CD4-positive, alpha-beta T cell treated with Interleukin-4 for 4 hours (primary cell): ENCODE results near the gene FAF1.

Experiments used
- DNase-seq: peaks from one replicate; pipeline ENCODE4 v3.0.0-alpha.2; 2020

FAF1 gene

DNA sequence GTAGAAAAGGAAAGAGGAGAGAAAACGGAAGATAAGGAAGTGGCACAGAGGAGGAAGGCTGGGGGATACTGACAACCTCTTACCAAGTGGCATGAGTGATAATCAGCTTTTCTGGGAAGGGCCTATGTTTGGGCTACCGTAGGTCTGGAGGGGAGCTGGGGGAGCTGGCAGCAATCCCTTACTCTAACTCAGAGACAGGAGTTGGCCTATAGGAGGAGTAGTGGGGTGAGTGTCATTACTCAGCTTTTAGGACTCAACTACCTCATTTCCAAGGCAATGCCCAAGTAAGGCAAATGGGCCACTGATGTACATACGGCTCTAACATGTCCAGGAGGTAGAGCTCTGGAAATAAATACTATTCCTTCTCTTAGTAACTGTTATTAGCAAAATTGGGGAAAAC is 488.1 kb downstream of the FAF1 start:
- DNase-seq = no peak

DNA sequence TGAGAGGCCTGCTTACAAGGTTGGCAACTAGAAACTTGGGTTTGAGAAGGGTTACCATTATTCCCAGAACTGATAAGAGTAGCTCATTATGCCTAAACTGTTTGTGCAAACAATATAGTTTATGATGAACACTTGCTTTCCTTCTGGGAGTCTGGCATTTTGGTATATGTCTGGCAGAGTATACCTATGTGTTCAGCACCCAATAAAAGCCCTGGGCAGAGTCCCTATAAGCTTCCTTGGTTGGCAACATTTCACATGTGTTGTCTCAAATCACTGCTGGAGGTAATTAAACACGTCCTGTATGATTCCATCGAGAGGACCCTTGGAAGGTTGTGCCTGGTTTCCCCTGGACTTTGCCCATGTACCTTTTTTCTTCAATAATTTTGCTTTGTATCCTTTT is 497.1 kb downstream of the FAF1 start:
- no peak for DNase-seq

DNA sequence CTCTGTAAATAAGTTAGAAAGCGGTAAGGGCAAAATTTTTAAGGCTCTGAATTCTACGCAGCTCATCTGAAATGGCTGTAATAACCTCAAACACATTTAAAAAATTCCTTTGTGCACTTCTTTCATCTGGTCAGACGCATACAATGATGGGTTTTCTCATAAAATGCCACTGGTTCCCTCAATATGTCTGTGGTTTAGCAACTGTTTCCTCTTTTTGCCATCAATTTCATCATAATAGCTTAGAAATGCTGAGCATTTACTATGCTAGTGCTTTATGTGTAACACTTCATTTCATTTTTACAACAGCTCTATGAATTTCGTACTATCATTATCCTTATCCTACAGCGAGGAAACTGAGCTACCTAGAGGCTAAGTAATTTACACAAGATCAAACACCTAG is 501.6 kb downstream of the FAF1 start:
- no peak for DNase-seq

DNA sequence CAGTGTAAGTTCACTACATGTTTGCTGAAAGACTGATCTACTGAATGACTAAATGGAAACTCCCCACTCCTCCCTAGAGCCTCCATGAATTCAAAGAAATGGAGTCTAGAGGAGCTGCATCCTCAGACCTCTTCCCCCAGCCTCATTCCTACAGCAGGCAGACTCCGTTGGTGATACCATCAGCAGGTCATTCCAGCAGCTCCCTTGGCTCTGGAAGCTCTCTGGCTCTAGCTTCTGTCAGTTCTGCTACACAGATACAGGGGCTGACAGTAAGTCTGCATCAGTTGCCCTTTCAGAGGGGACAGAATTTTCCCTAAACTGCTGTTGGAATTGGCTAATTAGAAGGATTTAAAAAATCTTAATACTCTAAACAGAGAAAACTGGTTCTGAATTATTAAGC is 505.2 kb downstream of the FAF1 start:
- DNase-seq = no peak

DNA sequence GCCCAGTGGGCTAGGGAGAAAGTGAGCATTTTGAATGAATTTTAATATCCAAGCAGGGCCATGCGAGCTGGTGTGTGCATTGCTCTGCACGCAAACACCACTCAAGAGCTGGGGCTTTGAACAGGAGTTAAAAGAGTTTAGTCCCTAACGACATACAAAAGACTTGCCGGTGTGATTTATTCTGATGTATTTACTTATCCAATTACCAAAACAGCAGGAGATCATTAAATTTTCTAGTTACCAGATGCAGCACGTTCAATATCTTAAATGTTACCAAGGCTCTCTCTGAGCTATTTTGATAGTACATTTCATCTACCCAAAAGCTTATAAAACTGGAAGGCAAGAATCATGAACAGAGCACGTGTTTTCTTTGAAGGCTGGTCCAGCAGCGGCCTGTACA is 506.8 kb downstream of the FAF1 start:
- no peak for DNase-seq

DNA sequence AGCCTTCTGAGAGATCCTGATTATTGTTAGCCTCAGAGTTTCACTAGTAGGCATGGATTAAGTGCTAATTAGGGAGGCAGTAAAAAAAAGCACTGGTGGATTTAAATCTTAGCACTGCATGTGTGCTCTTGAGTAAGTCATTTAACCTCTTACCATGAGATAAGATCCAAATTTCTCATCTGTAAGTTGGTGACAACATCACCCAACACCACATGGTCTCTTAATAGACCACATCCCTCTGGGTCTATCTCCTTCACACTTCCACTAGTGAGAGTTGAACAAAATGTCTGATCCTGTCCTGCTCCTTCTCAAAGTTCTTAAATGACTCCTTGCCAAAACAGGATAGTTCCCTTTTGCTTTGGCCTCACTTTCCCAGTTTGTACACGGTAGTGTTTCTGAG is 507.4 kb downstream of the FAF1 start:
- DNase-seq = no peak

DNA sequence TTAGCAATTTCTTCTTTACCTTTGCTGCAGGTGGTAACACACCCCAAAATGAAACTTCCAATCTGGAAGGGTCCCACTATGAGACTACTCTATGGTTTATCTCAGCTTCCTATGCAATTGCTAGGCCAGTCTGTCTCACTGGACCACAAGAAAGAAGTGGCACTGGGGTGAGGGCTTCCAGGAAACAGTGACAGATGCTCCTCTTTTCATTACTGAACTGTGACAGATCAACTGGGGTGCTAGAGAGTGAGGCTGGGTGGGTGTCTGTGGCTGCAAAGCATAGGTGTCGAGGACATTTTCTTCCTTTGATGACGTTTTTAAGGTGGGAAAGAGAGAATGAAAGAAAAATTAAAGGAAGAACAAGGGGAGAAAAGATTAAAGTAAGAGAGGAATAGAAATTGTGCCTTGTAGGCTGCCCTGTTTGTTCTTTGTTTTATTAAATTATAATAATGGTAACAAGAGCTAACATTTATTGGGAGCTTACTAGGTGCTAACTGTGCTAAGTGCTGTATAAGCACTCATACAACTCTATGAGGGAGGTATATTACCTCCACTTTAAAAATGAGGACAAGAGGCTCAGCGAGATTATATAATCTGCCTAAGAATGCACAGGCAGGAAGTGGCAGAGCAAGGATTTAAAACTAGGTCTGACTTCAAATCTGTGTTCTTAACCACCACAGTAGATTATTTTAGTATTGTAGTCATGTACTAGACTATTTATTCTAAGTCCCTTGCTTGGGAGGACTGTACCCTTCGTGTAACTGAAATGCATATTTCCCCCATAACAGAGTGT is 509.0 kb downstream of the FAF1 start:
- no peak for DNase-seq

DNA sequence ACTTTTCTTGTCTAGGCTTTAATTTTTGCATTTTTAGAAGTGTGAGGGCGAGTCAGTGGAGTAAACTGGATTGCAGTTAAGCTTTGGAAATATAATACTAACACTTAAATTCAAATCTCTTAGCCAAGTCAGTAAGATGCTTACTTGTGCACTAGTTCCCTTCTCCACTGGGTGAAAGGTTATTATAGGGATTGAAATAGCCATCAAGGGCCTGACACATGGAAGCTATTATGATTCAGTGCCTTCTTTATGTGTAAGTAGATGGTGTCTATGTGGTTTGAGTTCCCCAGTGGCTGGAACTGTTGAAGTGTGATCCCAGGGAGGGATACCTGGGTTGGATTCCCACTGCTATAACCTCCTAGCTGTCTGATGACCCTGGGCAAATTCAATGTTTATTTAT is 512.1 kb downstream of the FAF1 start:
- no peak for DNase-seq

DNA sequence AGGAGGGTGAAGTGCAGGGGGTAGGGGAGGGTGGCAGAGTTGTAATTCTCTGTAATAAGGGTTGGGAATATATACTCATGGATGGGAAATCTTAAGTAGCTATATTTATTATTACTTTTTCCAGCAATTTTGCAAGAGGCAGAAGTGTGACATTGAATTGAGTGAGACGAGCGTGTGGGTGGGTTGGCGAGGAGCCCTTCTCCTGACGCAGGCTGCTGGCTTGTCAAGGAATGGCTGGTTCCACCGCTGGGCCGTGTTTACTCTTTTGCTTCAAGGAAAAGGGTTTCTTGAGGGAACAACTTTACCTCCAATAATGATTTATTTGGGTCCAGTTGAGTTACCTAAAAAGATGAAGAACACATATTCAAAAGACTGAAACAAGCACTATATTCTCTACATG is 518.9 kb downstream of the FAF1 start:
- DNase-seq = no peak

DNA sequence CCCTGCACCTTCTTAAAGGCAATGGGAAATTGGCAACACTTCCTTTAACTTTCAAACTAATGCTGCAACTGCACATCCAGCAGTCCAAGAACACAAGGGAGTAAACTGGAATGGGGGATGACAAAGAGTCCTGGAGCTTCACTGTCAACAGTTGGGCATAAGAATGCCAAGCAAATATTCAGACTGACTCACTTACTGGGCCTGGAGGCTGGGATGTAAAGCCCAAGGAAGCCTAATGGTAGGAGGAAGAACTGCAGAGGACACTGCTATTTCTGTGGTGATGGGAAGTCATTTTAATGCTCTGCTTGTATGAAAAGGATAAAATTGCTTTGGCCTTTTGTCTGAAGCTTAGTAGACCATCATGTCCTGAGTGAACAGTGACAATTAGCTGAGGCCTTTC is 521.1 kb downstream of the FAF1 start:
- no peak for DNase-seq

DNA sequence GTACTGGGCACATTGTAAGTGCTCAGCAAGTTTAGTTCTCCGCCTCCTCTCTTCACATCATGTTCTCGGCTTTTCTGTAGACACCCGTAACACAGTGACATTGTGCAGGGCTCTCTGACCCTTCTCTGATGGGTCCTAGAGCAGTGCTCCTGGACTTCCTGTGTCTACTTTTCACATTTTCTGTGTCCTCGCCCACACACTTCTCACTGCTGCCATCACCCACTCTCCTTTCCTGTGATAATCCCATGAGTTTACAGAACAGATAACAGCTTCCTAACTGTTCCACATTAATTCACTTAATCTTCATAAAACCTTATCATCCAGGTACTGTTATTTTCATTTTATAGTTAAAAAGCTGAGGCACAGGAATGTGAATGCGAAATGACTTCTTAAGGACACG is 523.6 kb downstream of the FAF1 start:
- no peak for DNase-seq

DNA sequence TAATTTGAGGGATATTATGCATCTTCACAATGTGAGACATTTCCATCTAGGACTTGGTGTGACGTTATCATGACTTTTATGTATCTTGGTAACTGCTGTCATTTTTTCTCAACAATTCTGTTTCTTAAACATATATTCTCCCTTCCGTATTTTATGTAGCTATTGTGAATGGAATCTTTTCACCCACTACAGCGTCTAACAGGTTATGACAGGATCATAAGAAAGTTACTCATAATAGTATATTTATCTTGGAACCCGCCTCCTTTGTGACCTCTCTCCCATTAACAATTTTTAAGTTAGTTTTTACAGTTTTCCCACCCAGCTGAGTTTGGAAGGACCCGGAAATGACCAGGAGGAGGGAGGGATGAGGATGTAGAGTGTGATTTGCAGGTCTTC is 530.1 kb downstream of the FAF1 start:
- DNase-seq = no peak

DNA sequence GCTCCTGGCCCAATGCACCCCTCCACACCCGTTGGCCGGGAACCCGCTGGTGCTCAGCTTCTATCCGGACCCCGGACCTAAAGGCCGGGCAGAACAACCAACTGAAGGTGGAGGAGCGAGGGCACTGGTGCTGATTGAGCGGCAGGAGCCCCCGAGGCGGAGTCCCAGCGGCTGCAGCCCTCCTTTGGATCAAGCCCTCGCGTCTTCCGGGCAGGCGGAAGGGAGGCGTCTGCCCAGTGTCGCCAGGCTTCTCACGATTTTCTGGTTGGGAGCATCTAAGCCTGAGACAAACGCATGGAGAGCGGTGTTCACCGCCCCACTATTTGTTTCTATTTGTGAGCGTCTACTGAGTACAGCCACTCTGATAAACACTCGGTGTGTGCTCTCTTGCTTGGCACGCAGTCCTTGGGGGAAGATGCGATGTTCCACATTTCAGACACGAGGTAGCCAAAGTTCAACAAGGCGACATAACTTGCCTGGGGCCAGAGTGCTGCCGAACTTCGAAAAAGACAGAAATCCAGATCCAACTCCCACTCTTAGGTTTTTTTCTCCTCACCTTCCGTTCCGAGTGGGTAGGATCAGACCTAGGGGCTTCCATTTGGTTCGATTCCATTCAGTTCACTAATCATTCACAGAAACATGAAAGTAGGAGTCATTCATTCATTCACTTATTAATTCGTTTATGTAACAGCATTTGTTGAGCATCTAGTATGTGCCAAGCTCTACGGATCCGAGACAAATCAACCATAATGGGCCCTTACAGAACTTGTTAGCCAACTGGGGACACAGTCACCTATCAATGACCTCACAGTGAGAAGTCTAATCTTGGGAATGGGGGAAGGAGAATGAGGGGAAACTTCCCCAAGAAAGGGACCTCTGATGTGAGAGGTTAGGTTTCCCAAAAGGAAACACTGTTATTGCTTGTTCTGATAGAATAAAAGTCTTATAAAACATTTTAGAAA is 532.0 kb downstream of the FAF1 start:
- DNase-seq = no peak

DNA sequence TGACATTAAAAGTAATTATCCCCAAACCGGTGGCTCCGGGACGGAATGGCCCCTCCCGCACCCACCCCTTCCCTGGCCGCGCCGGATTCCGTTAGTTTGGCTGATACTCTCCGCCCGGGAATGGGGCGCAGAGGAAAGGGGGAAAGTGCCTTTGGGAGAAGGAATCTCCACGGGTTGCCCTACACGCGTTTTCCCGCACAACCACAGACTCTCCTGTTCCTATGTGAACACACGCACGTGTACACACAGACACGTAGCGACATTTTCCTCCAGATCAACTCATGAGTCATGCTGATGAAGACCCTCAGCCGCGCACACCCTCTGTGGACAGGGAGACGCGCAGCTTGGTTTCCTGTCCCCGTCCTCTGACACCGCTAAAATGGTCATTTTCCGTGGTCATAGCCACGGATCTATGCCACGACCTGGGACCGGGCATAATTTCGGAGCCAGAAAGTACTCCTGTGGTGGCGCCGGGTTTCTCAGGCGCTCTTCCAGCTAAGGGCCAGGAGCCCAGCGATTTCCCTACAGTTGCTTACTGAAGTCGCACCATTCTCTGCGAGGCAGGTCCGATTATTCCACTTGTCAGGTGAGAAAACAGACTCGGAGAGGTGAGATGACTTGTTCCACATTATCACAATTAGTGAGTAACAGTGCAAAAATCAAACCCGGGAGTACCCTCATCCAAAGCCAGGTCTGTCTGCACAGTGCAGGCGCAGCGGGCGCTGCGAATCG is 532.8 kb downstream of the FAF1 start:
- no peak for DNase-seq

DNA sequence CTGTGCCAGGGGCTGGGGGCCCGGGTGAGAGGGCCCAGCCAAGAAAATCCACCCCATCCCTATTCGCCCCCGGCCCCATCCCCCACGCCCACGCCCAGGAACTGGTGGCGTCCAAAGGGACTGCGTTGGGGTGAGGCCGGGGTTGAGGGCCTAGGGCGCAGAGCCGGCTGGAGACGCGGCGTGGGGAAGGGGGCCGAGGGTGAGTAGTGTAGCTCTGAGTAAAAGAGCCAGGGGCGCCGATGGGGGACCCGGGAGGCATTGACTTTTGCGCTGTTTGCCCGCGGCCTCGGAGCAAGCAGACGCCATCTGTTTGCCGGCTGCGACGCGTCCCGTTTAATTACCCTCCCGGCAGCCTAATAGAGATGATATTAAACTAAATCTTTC is 533.4 kb downstream of the FAF1 start:
- no peak for DNase-seq

DNA sequence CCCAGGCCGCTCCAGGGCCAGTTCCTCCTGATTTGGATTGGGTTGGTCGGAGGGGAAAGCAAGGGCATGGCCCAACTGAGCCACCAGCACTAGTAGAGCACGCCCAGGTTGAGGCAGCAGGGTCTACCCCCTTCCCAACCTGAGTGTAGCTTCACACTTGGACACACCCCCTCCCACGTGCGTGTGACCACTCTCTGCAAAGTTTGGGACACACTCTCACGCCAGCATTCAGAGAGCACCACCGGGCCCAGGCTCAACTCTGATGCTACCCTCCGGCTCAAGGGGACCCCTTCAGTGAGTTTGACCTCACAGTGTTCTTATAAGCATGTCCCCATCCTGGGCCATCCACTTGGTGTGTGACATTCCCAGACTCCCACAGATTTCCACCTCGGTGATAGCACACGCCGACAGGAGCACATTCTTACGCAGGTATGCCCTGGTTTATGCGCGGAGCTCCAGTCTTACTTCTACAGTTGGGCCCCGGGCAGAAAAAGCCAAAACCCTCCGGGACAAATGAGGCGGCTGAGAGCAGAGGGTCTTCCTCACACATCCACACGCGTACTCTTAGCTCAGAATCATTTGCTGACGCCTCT is 533.9 kb downstream of the FAF1 start:
- DNase-seq = no peak

DNA sequence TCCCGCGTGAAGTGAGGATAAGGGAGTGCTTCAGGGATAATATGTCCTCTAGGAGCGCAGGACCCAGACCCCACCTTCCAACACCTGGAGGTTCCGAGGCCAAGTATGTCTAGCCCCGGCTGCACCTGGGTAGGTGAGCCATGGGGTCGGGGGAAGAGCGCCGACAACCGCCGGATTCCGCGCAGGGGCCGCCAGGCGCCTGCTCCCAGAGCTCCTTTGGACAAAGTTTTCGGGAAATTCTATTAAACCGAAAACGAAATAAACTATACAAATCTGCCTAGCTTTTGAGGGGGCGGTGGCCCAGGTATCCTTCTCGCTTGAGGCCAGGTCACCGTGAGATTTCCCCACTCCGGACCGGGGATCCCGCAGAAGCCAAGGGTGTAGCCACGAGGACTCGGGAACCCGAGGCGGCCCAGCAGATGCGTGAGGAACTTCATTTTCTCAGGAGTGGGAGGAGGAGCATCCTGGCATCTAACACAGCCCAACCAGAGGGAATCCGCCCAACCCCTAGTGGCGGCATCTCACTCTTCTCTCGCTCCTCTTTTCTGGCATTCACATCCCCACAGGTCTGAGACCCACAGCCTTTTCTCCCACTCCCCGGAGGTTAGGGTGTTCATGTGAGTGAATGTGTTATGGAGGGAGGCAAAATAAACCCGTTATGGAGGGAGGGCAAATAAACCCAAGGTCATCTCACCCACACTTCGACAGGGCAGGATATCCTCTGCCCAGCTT is 534.5 kb downstream of the FAF1 start:
- DNase-seq = no peak

DNA sequence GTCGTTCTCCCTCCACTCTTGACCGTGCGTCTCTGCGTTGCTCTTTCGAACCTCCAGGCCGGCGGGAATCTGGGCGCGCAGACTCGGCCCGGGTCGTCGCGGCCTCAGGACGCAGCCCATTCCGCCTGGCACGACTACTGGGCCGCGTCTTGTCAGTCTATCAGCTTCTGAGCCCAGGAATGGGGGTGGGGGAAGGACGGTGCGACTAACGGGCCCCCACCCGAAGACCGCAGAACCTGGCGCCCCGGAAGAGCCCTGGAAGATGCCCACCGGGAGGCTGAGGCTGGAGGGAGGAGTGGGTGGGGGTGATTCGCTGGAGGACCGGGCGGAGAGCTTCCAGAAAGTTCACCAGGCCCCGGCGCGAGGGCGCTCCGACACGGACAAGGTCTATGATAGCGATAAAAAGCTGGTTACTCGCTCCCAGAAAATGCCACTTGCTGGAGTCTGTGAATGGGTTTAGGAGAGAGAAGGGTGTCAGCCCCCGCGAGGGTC is 535.1 kb downstream of the FAF1 start:
- no peak for DNase-seq

DNA sequence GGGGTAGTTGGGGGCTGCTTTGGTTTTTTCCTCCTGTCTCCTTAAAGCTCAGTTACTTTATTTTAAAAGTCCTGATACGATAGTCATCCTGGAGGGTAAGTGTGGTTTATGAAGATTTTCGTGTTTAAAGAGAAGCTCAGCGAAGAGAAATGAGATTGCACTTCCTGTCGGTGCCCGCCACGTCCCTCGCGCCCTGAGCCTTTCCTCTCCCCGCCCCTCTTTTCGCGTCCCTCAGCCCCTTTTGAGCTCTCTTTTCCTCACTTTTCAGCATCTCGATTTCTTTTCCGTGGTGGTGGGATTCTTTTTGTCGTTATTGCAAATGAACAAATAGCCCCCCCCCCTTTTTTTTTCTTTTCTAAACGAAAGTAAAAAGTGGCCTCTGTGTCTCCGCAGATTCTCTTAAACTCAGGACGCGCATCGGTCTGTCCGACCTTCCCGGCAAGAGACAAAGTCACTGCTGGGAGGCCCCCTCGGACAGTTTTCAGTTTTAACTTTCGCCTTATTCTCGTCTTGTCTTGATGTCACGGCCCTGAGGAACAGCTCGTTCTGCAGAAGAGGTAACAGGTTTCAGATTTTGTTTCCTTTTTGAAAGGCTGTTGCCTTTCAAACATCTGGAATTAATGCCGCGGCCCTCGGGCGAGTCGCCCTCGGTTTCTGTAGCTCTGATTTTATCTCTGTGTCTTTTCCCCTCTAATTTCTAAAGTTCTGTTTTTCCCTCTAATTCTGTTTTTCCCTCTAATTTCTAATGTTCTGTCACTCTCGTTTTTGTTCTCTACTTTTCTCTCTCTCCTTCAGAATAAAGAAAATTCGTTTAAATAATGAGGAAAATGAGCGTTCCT is 535.8 kb downstream of the FAF1 start:
- no peak for DNase-seq

DNA sequence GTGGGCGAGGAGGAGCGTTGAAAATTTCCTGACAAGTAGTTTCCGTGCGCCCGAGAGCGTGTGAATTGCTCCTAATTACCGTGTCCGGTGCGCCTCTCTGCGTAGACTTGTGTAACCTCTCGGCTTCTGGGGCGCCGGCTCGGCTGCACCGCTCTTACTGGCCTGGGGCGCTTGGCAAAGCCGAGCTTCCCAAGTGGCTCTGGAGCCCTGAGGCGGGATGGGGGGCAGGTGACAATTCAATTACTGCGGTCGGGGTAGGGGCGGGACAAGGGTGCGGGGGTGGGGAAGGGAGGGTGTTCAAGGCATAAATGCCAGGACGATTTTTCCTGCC is 536.4 kb downstream of the FAF1 start:
- no peak for DNase-seq

DNA sequence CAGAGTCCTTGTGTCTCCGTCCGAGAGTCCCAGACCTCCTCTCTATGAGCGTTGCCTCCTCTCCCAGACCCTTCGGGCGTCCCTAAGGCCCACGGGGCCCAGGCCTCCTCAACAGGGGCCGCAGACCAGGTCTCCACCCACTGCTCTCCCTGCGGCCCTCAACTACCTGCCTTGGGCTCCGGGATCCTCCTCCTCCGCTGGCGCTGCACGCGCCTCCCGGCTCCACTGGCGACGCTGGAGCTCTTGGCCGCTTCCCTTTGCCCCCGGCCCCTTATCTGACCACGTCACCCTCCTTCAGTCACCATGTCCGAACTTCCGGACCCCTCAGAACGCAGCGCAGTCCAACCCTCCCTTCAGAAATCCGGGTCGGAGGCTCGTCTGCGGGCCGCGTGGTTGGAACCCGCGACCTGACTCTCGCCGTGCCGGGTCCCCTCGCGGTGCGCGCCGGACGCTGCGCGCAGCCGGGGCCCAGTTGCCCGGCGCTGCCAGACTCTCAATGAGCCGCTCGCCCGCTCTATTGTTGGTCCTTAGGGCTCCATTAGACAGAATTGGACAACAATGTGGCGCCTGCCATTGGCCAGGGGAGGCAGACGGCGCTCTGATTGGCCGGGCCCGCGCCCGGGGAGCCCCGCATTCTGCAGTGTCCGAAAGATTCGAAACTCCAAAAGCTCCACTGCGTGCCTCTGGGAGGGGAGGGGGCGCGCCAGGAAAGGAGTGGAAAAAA is 537.0 kb downstream of the FAF1 start, which contains the start of gene DMRTA2:
Gene DMRTA2, minus strand, starts transcription at position 498 of the 724 bp plus-strand sequence. CDS start 1,907 bp downstream, outside the sequence.
- DNase-seq = no peak
